Upper lobe of left lung (tissue), 6 donors: Measurements from ENCODE around the gene VMAC. TPM values are rescaled to one million over a fixed set of nuclear protein-coding genes. Genes with fewer than 3 reads are reported as not detected.
A peak's percentile ranks its signal among the peaks of the same experiment; 100 is the strongest.

Experiments
- ATAC-seq, 2 donors: fragments of 200-7000 bp; cut with Tn5 transposase; one replicate each; pipeline ENCODE4 v1.9.1; 2022; ENCODE audit warnings: mild to moderate bottlenecking in 2 of 2, moderate library complexity in 2 of 2; ENCODE audit not compliant: low FRiP score in 2 of 2
- DNase-seq, 2 donors: peaks; one replicate each; pipeline ENCODE4 v3.0.0-alpha.2; 2019 to 2020
- H3K27ac ChIP-seq, 4 donors: fragments of 200-600 bp; sonication (generic); one replicate each; pipeline ENCODE4 v1.5.1; 2016 to 2019
- H3K27me3 ChIP-seq, 4 donors: fragments of 200-600 bp; sonication (generic); one replicate each; pipeline ENCODE4 v1.5.1; 2017 to 2019
- H3K36me3 ChIP-seq, 4 donors: fragments of 200-600 bp; sonication (generic); one replicate each; pipeline ENCODE4 v1.5.1; 2016 to 2019
- H3K4me1 ChIP-seq, 4 donors: fragments of 200-600 bp; sonication (generic); one replicate each; pipeline ENCODE4 v1.5.1; 2018 to 2019
- H3K4me3 ChIP-seq, 4 donors: fragments of 200-600 bp; sonication (generic); one replicate each; pipeline ENCODE4 v1.5.1; 2017 to 2019; ENCODE audit warnings: mild to moderate bottlenecking in 2 of 4, moderate library complexity in 1 of 4
- H3K9me3 ChIP-seq, 4 donors: fragments of 200-600 bp; sonication (generic); one replicate each; pipeline ENCODE4 v1.5.1; 2018 to 2019
- EP300 ChIP-seq, 4 donors: sonication (generic); formaldehyde crosslinking; IDR thresholded peaks; one replicate each; pipeline ENCODE4 v1.5.1; 2017; ENCODE audit warnings: antibody characterized with exemption in 4 of 4, control low read depth in 2 of 4
- POLR2A ChIP-seq, 4 donors: fragments of 450-650 bp; IDR thresholded peaks; one replicate each; pipeline ENCODE4 v1.5.1; 2016 to 2017; ENCODE audit warnings: antibody characterized with exemption in 4 of 4, mild to moderate bottlenecking in 2 of 4
- POLR2AphosphoS5 ChIP-seq, 2 donors: sonication (generic); formaldehyde crosslinking; IDR thresholded peaks; one replicate each; pipeline ENCODE4 v1.5.1; 2017; ENCODE audit warnings: antibody characterized with exemption in 2 of 2
- WGBS, 2 donors: methylation state at CpG; one replicate each; pipeline ENCODE4 v1.1.5; 2017 to 2018; 5-methylcytosine and 5-hydroxymethylcytosine counted together
- total RNA-seq, 6 donors: library from RNA; depleted of rRNA in 4 of 6; stranded (reverse); fragments of >200 nt in 4 of 6; gene quantifications; one replicate each; pipeline versions ENCODE4 v1.1.0 to v1.2.1, GENCODE V29; 2016 to 2021
- TF ChIP-seq, protein P1 (sequence below), 6 experiments: fragments of 450-650 bp in 4 of 6; fragments of 200-600 bp in 2 of 6; sonication (generic) in 2 of 6; IDR thresholded peaks; one replicate each; pipeline ENCODE4 v1.5.1; 2016 to 2019; ENCODE audit warnings: antibody characterized with exemption in 6 of 6
- donor health status: DM: no; HTN: no; CAD: no; lungs with moderate emphysema.
- donor health status: DM: no; HTN: yes; CAD: no; lungs with severe emphysema.

The VMAC gene
- total RNA-seq, 6 donors from 2014 or later: 4.1 to 38.8 (median 9.3) TPM

DNA sequence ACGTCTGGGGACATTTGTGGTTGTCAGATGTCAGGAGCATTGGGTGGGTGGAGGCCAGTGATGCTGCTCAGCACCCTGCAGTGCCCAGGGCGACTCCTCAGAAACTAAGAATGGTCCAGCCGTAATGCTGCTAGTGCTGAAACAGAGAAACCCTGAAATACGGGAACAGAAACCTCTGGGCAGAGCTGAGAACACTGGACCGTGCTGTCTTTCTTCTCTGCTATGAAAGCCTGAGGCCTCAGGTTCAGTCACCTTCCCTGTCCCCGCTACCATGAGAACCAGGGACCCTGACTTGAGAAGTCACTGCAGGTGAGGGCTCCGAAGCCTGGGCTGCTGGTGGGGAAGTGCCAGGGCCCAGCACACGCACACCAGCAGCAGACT is 22.8 kb downstream of the VMAC start:
- Histone ChIP-seq H3K36me3 (peaks cover 42 to 100% (median 96%) of the 10 kb centered on the region in 4 donors), H3K9me3 (no peaks in the 10 kb centered on the region), H3K4me3 (no peak overlapping the region), H3K27me3 (no peaks in the 10 kb centered on the region), H3K27ac (peak overlapping the region in 3 of 4 donors; percentile 1 to 35 (median 8)), H3K4me1 (peaks cover 0 to 4% (median 2%) of the 10 kb centered on the region in 4 donors)
- 88 to 94% methylated on average over 5 to 8 of the region's 8 CpGs for whole genome bisulfite sequencing, 2 donors
- no peak for DNase-seq
- TF ChIP-seq POLR2A (IDR thresholded peaks at IDR 0.05) (no peak), POLR2AphosphoS5 (IDR thresholded peaks at IDR 0.05) (no peak), EP300 (IDR thresholded peaks at IDR 0.05) (no peak)
- TF ChIP-seq, protein P1, sequence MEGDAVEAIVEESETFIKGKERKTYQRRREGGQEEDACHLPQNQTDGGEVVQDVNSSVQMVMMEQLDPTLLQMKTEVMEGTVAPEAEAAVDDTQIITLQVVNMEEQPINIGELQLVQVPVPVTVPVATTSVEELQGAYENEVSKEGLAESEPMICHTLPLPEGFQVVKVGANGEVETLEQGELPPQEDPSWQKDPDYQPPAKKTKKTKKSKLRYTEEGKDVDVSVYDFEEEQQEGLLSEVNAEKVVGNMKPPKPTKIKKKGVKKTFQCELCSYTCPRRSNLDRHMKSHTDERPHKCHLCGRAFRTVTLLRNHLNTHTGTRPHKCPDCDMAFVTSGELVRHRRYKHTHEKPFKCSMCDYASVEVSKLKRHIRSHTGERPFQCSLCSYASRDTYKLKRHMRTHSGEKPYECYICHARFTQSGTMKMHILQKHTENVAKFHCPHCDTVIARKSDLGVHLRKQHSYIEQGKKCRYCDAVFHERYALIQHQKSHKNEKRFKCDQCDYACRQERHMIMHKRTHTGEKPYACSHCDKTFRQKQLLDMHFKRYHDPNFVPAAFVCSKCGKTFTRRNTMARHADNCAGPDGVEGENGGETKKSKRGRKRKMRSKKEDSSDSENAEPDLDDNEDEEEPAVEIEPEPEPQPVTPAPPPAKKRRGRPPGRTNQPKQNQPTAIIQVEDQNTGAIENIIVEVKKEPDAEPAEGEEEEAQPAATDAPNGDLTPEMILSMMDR (IDR thresholded peaks at IDR 0.05): no peak
- ATAC-seq: no peak

DNA sequence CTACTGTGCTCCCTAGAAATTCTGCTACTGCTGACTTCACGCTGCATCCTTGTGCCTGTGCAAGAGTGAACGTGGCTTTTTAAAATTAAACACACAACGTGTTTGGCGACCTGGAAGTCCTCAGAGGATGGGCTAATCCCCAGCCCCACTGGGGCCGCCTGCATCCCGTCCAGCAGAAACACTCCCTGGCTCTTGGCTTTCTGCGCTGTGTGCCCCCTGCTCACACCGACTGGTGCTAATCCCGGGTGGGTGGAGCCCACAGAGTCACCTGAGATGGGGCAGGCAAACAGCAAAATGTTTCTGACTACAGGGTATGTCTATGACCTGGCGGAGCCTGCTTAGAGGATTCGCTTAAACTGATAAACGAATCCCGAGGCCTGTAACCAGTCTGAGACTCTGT is 24.5 kb downstream of the VMAC start:
- Histone ChIP-seq H3K27me3 (no peaks in the 10 kb centered on the region), H3K4me1 (peaks cover 0 to 8% (median 5%) of the 10 kb centered on the region in 4 donors), H3K27ac (no peak overlapping the region), H3K4me3 (no peak overlapping the region), H3K9me3 (no peaks in the 10 kb centered on the region), H3K36me3 (peaks cover 31 to 99% (median 88%) of the 10 kb centered on the region in 4 donors)
- WGBS, 2 donors: 88 to 91% methylated on average over 13 of the region's 13 CpGs
- ATAC-seq (no peak), DNase-seq (no peak)
- TF ChIP-seq POLR2A (IDR thresholded peaks at IDR 0.05) (no peak), POLR2AphosphoS5 (IDR thresholded peaks at IDR 0.05) (no peak), EP300 (IDR thresholded peaks at IDR 0.05) (no peak)
- TF ChIP-seq, protein P1 (IDR thresholded peaks at IDR 0.05): no peak

DNA sequence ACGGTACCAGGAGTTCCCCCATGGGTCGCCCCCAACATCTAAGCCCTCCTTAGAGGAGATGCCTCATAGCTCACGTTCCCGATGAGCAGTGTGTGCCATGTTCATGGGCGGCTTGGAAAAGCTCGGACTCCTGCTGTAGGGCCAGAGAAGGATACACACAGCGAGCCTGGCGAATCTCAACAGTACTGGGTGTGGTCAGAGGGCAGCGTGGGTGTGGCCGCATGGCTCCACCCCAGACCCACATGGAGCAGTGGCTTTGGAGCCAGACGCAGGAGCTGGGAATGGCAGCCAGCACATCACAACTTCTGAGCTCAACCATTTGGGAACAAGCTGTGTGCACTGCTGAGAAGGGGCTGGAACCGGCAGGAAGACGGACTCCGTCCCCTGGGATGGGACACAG is 25.0 kb downstream of the VMAC start:
- no peak for ATAC-seq
- no peak overlapping the region for H3K4me3 ChIP-seq
- no peaks in the 10 kb centered on the region for H3K9me3 ChIP-seq
- H3K4me1 ChIP-seq: peaks cover 0 to 11% (median 6%) of the 10 kb centered on the region in 4 donors
- whole genome bisulfite sequencing, 2 donors: 85 to 86% methylated on average over 9 to 10 of the region's 14 CpGs
- H3K36me3 ChIP-seq: peaks cover 31 to 95% (median 83%) of the 10 kb centered on the region in 4 donors
- no peak for DNase-seq
- H3K27ac ChIP-seq: no peak overlapping the region
- no peaks in the 10 kb centered on the region for H3K27me3 ChIP-seq
- TF ChIP-seq POLR2AphosphoS5 (IDR thresholded peaks at IDR 0.05): no peak
- TF ChIP-seq, protein P1 (IDR thresholded peaks at IDR 0.05): no peak
- no peak for TF ChIP-seq POLR2A (IDR thresholded peaks at IDR 0.05)

DNA sequence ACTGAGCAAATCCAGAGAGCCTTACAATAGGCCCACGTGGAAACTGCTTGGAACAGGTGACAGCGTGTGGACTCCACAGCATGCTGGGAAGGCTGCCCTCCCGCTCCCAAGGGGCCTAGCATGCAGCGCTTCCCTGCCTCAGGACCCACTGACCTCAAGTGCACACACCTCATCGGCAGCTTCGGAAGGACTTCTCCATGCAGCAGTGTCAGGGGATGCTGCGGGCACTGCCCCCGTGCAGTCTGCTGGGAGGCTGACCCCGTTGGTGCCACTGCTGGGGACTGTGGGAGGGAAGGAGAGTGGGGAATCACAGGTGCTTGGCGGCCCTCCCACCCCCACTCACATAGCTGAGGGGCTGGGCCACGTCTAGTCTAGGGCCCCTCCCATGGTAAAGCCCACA is 26.6 kb downstream of the VMAC start:
- Histone ChIP-seq H3K4me3 (no peak overlapping the region), H3K27ac (no peak overlapping the region), H3K36me3 (peaks cover 17 to 90% (median 72%) of the 10 kb centered on the region in 4 donors), H3K4me1 (peaks cover 2 to 17% (median 8%) of the 10 kb centered on the region in 4 donors), H3K27me3 (no peaks in the 10 kb centered on the region), H3K9me3 (no peaks in the 10 kb centered on the region)
- ATAC-seq: no peak
- 89 to 99% methylated on average over 4 to 11 of the region's 11 CpGs for WGBS, 2 donors
- no peak for TF ChIP-seq POLR2AphosphoS5 (IDR thresholded peaks at IDR 0.05)
- TF ChIP-seq POLR2A (IDR thresholded peaks at IDR 0.05): no peak
- TF ChIP-seq, protein P1 (IDR thresholded peaks at IDR 0.05): no peak
- no peak for TF ChIP-seq EP300 (IDR thresholded peaks at IDR 0.05)
- DNase-seq: no peak

DNA sequence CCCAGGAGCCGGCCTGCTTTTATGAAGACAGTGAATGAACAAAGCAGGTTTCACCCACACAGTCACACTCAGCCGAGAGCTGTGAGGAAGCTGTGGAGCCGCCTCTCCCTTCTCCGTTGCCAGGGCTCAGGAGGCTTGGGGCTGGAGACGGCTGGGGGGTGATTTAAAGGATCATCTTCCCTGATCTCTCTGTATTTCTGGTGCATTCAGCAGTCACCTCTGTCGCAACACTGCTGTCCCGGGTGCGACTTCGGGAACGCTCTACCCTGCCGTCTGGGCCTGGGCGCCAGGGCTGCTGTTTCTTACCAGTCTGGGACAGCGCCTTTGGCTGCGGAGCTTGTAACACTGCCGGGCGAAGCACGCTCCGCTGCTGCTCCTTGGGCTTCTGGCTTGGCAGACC is 27.5 kb downstream of the VMAC start:
- Histone ChIP-seq H3K4me1 (peaks cover 0 to 17% (median 8%) of the 10 kb centered on the region in 4 donors), H3K4me3 (no peak overlapping the region), H3K9me3 (no peaks in the 10 kb centered on the region), H3K27ac (no peak overlapping the region), H3K36me3 (peaks cover 17 to 87% (median 66%) of the 10 kb centered on the region in 4 donors), H3K27me3 (no peaks in the 10 kb centered on the region)
- 93 to 97% methylated on average over 16 to 18 of the region's 18 CpGs for WGBS, 2 donors
- no peak for ATAC-seq
- DNase-seq: no peak
- TF ChIP-seq, protein P1 (IDR thresholded peaks at IDR 0.05): no peak
- TF ChIP-seq POLR2AphosphoS5 (IDR thresholded peaks at IDR 0.05) (no peak), EP300 (IDR thresholded peaks at IDR 0.05) (no peak), POLR2A (IDR thresholded peaks at IDR 0.05) (no peak)
